HG03354 (cell line): Measurements from ENCODE around the gene CKM.
"Not testable (repeated sequence)": the region's sequence is repeated elsewhere in the genome, so short reads cannot be mapped to it uniquely, and the experiment has no call there.

Experiments used
- ATAC-seq: cut with Tn5 transposase; IDR thresholded peaks from one replicate; pipeline ENCODE4 v1.9.1; 2021; ENCODE audit warnings: mild to moderate bottlenecking; ENCODE audit not compliant: unreplicated experiment, poor library complexity, severe bottlenecking

The CKM gene

GRCh38 chr19:45350477-45351058 lies 27.9 kb upstream of the CKM start:
- no peak for ATAC-seq

- ATAC-seq: no peak
These were observed 26.8 kb upstream of the CKM start for GRCh38 chr19:45349430-45349941.

GRCh38 chr19:45349126-45349415 lies 26.4 kb upstream of the CKM start:
- ATAC-seq: no peak

- ATAC-seq: no peak
These were observed 25.9 kb upstream of the CKM start for GRCh38 chr19:45348367-45349125.

GRCh38 chr19:45347570-45348366 lies 25.1 kb upstream of the CKM start:
- ATAC-seq: no peak

GRCh38 chr19:45346449-45346848 lies 23.8 kb upstream of the CKM start:
- no peak for ATAC-seq

GRCh38 chr19:45345506-45345860 lies 22.8 kb upstream of the CKM start:
- ATAC-seq: no peak

GRCh38 chr19:45344621-45345505 lies 22.2 kb upstream of the CKM start:
- ATAC-seq: no peak

- ATAC-seq: no peak
These were observed 20.2 kb upstream of the CKM start for GRCh38 chr19:45342911-45343310.

- ATAC-seq: no peak
These were observed 18.3 kb upstream of the CKM start for GRCh38 chr19:45340899-45341453.

- ATAC-seq: no peak
These were observed 17.7 kb upstream of the CKM start, which contains the start of gene KLC3 for GRCh38 chr19:45340232-45340898. KLC3 (plus strand) TSS chr19:45340750; CDS start chr19:45345542, 4,792 bp downstream.

- ATAC-seq: no peak
These were observed 17.0 kb upstream of the CKM start for GRCh38 chr19:45339629-45340028.

- ATAC-seq: no peak
These were observed 14.1 kb upstream of the CKM start for GRCh38 chr19:45336696-45337251.

- ATAC-seq: not testable (repeated sequence)
These were observed 12.2 kb upstream of the CKM start for GRCh38 chr19:45334881-45335280.

- ATAC-seq: no peak
These were observed 11.1 kb upstream of the CKM start for GRCh38 chr19:45333609-45334303.

- no peak for ATAC-seq
These were observed 8.7 kb upstream of the CKM start for GRCh38 chr19:45331411-45331810.

GRCh38 chr19:45327404-45328143 lies 4.9 kb upstream of the CKM start:
- no peak for ATAC-seq
